PC-9 (cell line): ENCODE measurements around the gene GMPPA. TPM values are rescaled to one million over a fixed set of nuclear protein-coding genes. Genes with fewer than 3 reads are reported as not detected.

ENCODE experiments used
- BruUV-seq: library from RNA; stranded (reverse); fragments of 400-500 nt; replicated peaks from 2 replicates; lab custom pipeline; 2021; lab: Mats Ljungman, UMichigan
- CTCF ChIA-PET: fragments of 300-600 bp; sonication (Branson Sonifier 250); formaldehyde crosslinking; loops from one replicate; lab custom pipeline; 2022; ENCODE audit warnings: antibody characterized with exemption; lab: Charles Lee
- POLR2A ChIA-PET: fragments of 300-600 bp; sonication (Branson Sonifier 250); formaldehyde crosslinking; loops from one replicate; lab custom pipeline; 2022; ENCODE audit warnings: antibody characterized with exemption; ENCODE audit not compliant: unreplicated experiment; lab: Charles Lee
- DNase-seq, 2 experiments: peaks; one replicate each; pipeline versions ENCODE4 v3.0.0 to v3.0.0-alpha.2; 2015 to 2022; ENCODE audit warnings: mixed read lengths in 1 of 2
- H2AFZ ChIP-seq: fragments of 200-600 bp; sonication (generic); 2 replicates; pipeline ENCODE4 v1.8.1; 2017; ENCODE audit warnings: antibody characterized with exemption
- H3F3A ChIP-seq: fragments of 200-600 bp; sonication (generic); 2 replicates; pipeline ENCODE4 v1.8.1; 2017; ENCODE audit warnings: antibody characterized with exemption, mild to moderate bottlenecking, low read depth; ENCODE audit not compliant: insufficient read depth
- H3K27ac ChIP-seq: fragments of 200-600 bp; sonication (generic); 2 replicates; pipeline ENCODE4 v1.6.1; 2016; ENCODE audit warnings: mixed run types
- H3K27me3 ChIP-seq: fragments of 200-600 bp; sonication (generic); 2 replicates; pipeline ENCODE4 v1.6.1; 2016; ENCODE audit warnings: low read depth, mixed run types; ENCODE audit not compliant: insufficient read depth
- H3K36me3 ChIP-seq: fragments of 200-600 bp; sonication (generic); 2 replicates; pipeline ENCODE4 v1.6.1; 2016; ENCODE audit warnings: low read depth, mixed run types
- H3K4me1 ChIP-seq: fragments of 200-600 bp; sonication (generic); replicated peaks from 2 replicates; pipeline ENCODE4 v1.6.1; 2016; ENCODE audit warnings: mixed run types; ENCODE audit not compliant: insufficient read depth
- H3K4me2 ChIP-seq: fragments of 200-600 bp; sonication (generic); 2 replicates; pipeline ENCODE4 v1.6.1; 2017; ENCODE audit warnings: mixed run types
- H3K4me3 ChIP-seq: fragments of 200-600 bp; sonication (generic); 2 replicates; pipeline ENCODE4 v1.6.1; 2016; ENCODE audit warnings: mixed run types
- H3K79me2 ChIP-seq: fragments of 200-600 bp; sonication (generic); 2 replicates; pipeline ENCODE4 v1.6.1; 2017; ENCODE audit warnings: low read depth, mixed run types
- H3K9me2 ChIP-seq: fragments of 200-600 bp; sonication (generic); 2 replicates; pipeline ENCODE4 v1.8.1; 2017; ENCODE audit warnings: mild to moderate bottlenecking; ENCODE audit not compliant: insufficient read depth
- H3K9me3 ChIP-seq: fragments of 200-600 bp; sonication (generic); 2 replicates; pipeline ENCODE4 v1.8.1; 2016; ENCODE audit warnings: low read depth; ENCODE audit not compliant: insufficient read depth
- H4K20me1 ChIP-seq: fragments of 200-600 bp; sonication (generic); 2 replicates; pipeline ENCODE4 v1.8.1; 2017; ENCODE audit not compliant: insufficient read depth
- EZH2 ChIP-seq: fragments of 200-600 bp; sonication (generic); IDR thresholded peaks from 2 replicates; pipeline ENCODE4 v1.8.0; 2017; ENCODE audit warnings: antibody characterized with exemption, low read depth
- intact Hi-C: fragments of 100-400 bp; cut with micrococcal nuclease; formaldehyde crosslinking; loops from one replicate; pipeline ENCODE4 v1.10.0; 2022; ENCODE audit not compliant: unreplicated experiment
- total RNA-seq: library from RNA; stranded (reverse); gene quantifications from 2 replicates; pipeline ENCODE4 v1.2.3, GENCODE V29; 2021
- TF ChIP-seq, protein P1 (sequence below): fragments of 200-600 bp; sonication (generic); conservative IDR thresholded peaks from 2 replicates; pipeline ENCODE4 v1.6.1; 2017; ENCODE audit warnings: mixed run types, antibody characterized with exemption, mild to moderate bottlenecking, moderate library complexity

Gene GMPPA
- total RNA-seq, 1 experiment from 2014 or later, result 57.2 TPM

DNA sequence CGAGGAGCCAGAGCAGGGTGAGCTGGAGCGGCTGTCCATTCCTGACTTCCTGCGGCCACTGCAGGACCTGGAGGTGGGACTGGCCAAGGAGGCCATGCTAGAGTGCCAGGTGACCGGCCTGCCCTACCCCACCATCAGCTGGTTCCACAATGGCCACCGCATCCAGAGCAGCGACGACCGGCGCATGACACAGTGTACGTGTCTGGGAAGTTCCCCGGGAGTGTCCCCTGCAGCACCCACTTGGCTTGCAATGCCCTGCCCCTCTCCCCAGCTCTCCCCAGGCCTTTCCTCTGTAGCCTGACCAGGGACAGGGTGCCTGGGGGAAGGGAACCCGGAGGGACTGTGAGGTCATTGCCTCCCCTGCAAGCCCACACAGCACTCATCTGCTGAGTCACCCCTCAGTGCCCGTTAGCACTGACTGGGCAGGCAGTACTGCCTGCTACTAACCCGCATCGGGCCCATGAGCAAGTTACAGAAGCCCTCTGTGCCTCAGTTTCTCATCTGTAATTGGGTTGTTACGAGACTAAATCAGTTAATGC lies 29.4 kb upstream of the GMPPA start:
- H3K36me3 ChIP-seq, result no peaks in the 10 kb centered on the region
- no peaks in the 10 kb centered on the region for H3K27me3 ChIP-seq
- H3F3A ChIP-seq, result peaks cover 6% of the 10 kb centered on the region; the same call in 1 of the 2 replicates
- H3K79me2 ChIP-seq, result no peaks in the 10 kb centered on the region
- BruUV-seq, result no TSS peak
- no peaks in the 10 kb centered on the region for H3K9me3 ChIP-seq
- ChIA-PET CTCF (no interaction called here), POLR2A (no interaction called here)
- H3K4me2 ChIP-seq, result no peak overlapping the region
- TF ChIP-seq, protein P1, sequence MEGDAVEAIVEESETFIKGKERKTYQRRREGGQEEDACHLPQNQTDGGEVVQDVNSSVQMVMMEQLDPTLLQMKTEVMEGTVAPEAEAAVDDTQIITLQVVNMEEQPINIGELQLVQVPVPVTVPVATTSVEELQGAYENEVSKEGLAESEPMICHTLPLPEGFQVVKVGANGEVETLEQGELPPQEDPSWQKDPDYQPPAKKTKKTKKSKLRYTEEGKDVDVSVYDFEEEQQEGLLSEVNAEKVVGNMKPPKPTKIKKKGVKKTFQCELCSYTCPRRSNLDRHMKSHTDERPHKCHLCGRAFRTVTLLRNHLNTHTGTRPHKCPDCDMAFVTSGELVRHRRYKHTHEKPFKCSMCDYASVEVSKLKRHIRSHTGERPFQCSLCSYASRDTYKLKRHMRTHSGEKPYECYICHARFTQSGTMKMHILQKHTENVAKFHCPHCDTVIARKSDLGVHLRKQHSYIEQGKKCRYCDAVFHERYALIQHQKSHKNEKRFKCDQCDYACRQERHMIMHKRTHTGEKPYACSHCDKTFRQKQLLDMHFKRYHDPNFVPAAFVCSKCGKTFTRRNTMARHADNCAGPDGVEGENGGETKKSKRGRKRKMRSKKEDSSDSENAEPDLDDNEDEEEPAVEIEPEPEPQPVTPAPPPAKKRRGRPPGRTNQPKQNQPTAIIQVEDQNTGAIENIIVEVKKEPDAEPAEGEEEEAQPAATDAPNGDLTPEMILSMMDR, result no peak
- no peak for TF ChIP-seq EZH2
- no peak overlapping the region for H3K27ac ChIP-seq
- H2AFZ ChIP-seq, result no peak overlapping the region
- intact Hi-C loops, result no loop called here
- no peak overlapping the region for H3K4me3 ChIP-seq
- no peaks in the 10 kb centered on the region; the same call in 1 of the 2 replicates for H4K20me1 ChIP-seq
- H3K9me2 ChIP-seq, result no peaks in the 10 kb centered on the region
- peak in 1 of 2 experiments; percentile 35 for DNase-seq
- no peaks in the 10 kb centered on the region for H3K4me1 ChIP-seq

DNA sequence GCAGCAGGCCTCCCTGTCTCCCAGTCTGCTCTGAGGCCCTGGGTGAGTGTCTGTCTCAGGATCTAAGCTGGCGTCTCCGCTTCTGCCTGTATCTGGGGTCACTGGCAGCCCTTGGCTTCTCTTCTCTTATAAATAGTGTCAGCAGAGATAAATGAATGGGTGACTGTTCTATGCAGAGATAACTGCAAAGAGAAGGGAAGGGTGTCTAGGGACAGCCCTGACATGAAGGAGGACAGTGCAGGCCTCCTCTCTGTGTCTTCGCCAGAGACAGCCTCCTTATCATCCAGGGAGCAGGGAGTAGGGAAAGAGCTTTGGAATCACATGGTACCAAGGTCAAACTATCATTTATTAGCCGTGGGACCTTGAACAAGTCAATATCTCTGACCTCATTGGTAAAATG lies 28.3 kb upstream of the GMPPA start:
- Histone ChIP-seq H3K4me2 (no peak overlapping the region), H3K27ac (no peak overlapping the region), H3K9me2 (no peaks in the 10 kb centered on the region), H3K36me3 (no peaks in the 10 kb centered on the region), H3K79me2 (no peaks in the 10 kb centered on the region), H3K27me3 (no peaks in the 10 kb centered on the region), H3K9me3 (no peaks in the 10 kb centered on the region), H3K4me3 (no peak overlapping the region), H3K4me1 (no peaks in the 10 kb centered on the region), H4K20me1 (no peaks in the 10 kb centered on the region; the same call in 1 of the 2 replicates), H3F3A (peaks cover 6% of the 10 kb centered on the region; the same call in 1 of the 2 replicates), H2AFZ (no peak overlapping the region)
- POLR2A ChIA-PET, result no interaction called here
- CTCF ChIA-PET, result no interaction called here
- intact Hi-C loops, result no loop called here
- BruUV-seq, result no TSS peak
- no peak for TF ChIP-seq EZH2
- TF ChIP-seq, protein P1, result no peak
- no peak for DNase-seq

GRCh38 chr2:219471476-219472371 lies 27.0 kb upstream of the GMPPA start:
- Histone ChIP-seq H3K36me3 (no peaks in the 10 kb centered on the region), H3K4me2 (no peak overlapping the region), H3K9me3 (no peaks in the 10 kb centered on the region), H3K79me2 (no peaks in the 10 kb centered on the region), H3K27ac (no peak overlapping the region), H4K20me1 (no peaks in the 10 kb centered on the region; the same call in 1 of the 2 replicates), H3K9me2 (no peaks in the 10 kb centered on the region), H3K27me3 (no peaks in the 10 kb centered on the region), H3K4me1 (no peaks in the 10 kb centered on the region), H2AFZ (no peak overlapping the region), H3F3A (peaks cover 6% of the 10 kb centered on the region; the same call in 1 of the 2 replicates), H3K4me3 (no peak overlapping the region)
- intact Hi-C loops, result no loop called here
- POLR2A ChIA-PET, result no interaction called here
- TF ChIP-seq, protein P1, result no peak
- TF ChIP-seq EZH2, result no peak
- BruUV-seq, result no TSS peak
- CTCF ChIA-PET, result no interaction called here
- no peak for DNase-seq
